Astrocyte (in vitro differentiated cells and primary cell): Measurements from ENCODE around the gene TIMM10B. TPM values are rescaled to one million over a fixed set of nuclear protein-coding genes. Genes with fewer than 3 reads are reported as not detected.

Source experiments
- DNase-seq: peaks from one replicate; pipeline ENCODE4 v3.0.0-alpha.2; 2010; ENCODE audit warnings: low read depth
- FAIRE-seq: peaks from 2 replicates; lab custom pipeline; 2011; peaks lifted over from hg19 to GRCh38; lab: Jason Lieb, UNC
- H2AFZ ChIP-seq: 2 replicates; pipeline ENCODE4 v1.6.0; 2012; ENCODE audit warnings: low read depth, low read length, inconsistent platforms
- H3K27ac ChIP-seq: 2 replicates; pipeline ENCODE4 v1.5.1; 2011; ENCODE audit warnings: low read depth, low read length, inconsistent platforms
- H3K27me3 ChIP-seq: 2 replicates; pipeline ENCODE4 v1.6.0; 2011; ENCODE audit warnings: low read length, inconsistent platforms; ENCODE audit not compliant: insufficient read depth
- H3K36me3 ChIP-seq: 2 replicates; pipeline ENCODE4 v1.5.1; 2011; ENCODE audit warnings: low read length, inconsistent platforms; ENCODE audit not compliant: insufficient read depth
- H3K4me1 ChIP-seq: 2 replicates; pipeline ENCODE4 v1.5.1; 2011; ENCODE audit warnings: low read length, inconsistent platforms; ENCODE audit not compliant: insufficient read depth
- H3K4me2 ChIP-seq: 2 replicates; pipeline ENCODE4 v1.6.0; 2012; ENCODE audit warnings: low read length, inconsistent platforms
- H3K4me3 ChIP-seq: 2 replicates; pipeline ENCODE4 v1.5.1; 2011; ENCODE audit warnings: low read depth, mild to moderate bottlenecking, low read length, inconsistent platforms; ENCODE audit not compliant: insufficient read depth
- H3K79me2 ChIP-seq: 2 replicates; pipeline ENCODE4 v1.6.0; 2012; ENCODE audit warnings: mild to moderate bottlenecking, low read length, inconsistent platforms; ENCODE audit not compliant: insufficient read depth
- H3K9ac ChIP-seq: 2 replicates; pipeline ENCODE4 v1.6.0; 2012; ENCODE audit warnings: mild to moderate bottlenecking, low read length, inconsistent platforms
- H3K9me3 ChIP-seq: 2 replicates; pipeline ENCODE4 v1.5.1; 2012; ENCODE audit warnings: low read depth, mild to moderate bottlenecking, low read length, inconsistent platforms; ENCODE audit not compliant: insufficient read depth
- H4K20me1 ChIP-seq: 2 replicates; pipeline ENCODE4 v1.6.0; 2012; ENCODE audit warnings: low read length, inconsistent platforms; ENCODE audit not compliant: insufficient read depth
- H3K27ac Mint-ChIP-seq: one replicate; pipeline ENCODE4 v1.8.0; 2021; ENCODE audit warnings: mild to moderate bottlenecking, mixed read lengths; ENCODE audit not compliant: unreplicated experiment
- H3K27me3 Mint-ChIP-seq: one replicate; pipeline ENCODE4 v1.8.0; 2021; ENCODE audit warnings: low read depth, mixed read lengths; ENCODE audit not compliant: unreplicated experiment
- H3K36me3 Mint-ChIP-seq: one replicate; pipeline ENCODE4 v1.8.0; 2021; ENCODE audit warnings: low read depth, mixed read lengths; ENCODE audit not compliant: unreplicated experiment
- H3K4me1 Mint-ChIP-seq: one replicate; pipeline ENCODE4 v1.8.0; 2021; ENCODE audit warnings: low read depth, mixed read lengths; ENCODE audit not compliant: unreplicated experiment
- H3K4me3 Mint-ChIP-seq: one replicate; pipeline ENCODE4 v1.8.0; 2021; ENCODE audit warnings: mild to moderate bottlenecking, moderate library complexity, mixed read lengths; ENCODE audit not compliant: unreplicated experiment
- H3K9me3 Mint-ChIP-seq: one replicate; pipeline ENCODE4 v1.8.0; 2021; ENCODE audit warnings: mild to moderate bottlenecking, mixed read lengths; ENCODE audit not compliant: unreplicated experiment
- EZH2 ChIP-seq: IDR thresholded peaks from 2 replicates; pipeline ENCODE4 v1.6.1; 2012; ENCODE audit warnings: mild to moderate bottlenecking, low read length, inconsistent platforms; ENCODE audit not compliant: insufficient read depth
- total RNA-seq: library from RNA; stranded (reverse); gene quantifications from 2 replicates; pipeline ENCODE4 v1.2.1, GENCODE V29; 2021
- TF ChIP-seq, protein P1 (sequence below): IDR thresholded peaks from 2 replicates; pipeline ENCODE4 v1.5.1; 2011; ENCODE audit warnings: low read depth, mild to moderate bottlenecking, inconsistent platforms, low read length, moderate library complexity; ENCODE audit not compliant: insufficient read depth

The TIMM10B gene
- total RNA-seq, 1 donor from 2014 or later, result 35.2 TPM

DNA sequence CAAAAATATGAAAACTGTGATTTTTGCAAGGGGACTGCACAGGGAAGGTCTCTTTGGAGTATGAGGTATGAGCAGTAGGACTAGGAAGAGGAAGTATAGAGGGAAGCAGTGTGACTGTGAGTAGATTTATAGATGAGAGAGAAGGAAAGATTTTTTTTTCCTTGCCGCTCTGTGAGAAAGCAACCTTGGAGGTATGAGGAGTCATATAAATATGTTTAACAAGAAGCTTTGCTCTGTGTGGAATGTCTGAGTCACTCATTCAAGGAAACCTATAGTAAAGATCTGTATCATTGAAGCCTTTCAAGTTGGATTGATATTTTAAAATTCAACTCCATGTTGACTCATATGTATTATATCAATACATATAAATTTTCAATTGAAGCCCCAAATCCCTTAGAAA, 42.0 kb downstream of the TIMM10B start:
- Mint-ChIP-seq H3K27me3 (no peaks in the 10 kb centered on the region), H3K27ac (peak overlapping the region; percentile 18), H3K4me3 (peak overlapping the region; percentile 0), H3K4me1 (peaks cover 22% of the 10 kb centered on the region), H3K36me3 (peaks cover 5% of the 10 kb centered on the region), H3K9me3 (no peaks in the 10 kb centered on the region)
- no peaks in the 10 kb centered on the region for H4K20me1 ChIP-seq
- no peak for TF ChIP-seq EZH2
- TF ChIP-seq, protein P1, sequence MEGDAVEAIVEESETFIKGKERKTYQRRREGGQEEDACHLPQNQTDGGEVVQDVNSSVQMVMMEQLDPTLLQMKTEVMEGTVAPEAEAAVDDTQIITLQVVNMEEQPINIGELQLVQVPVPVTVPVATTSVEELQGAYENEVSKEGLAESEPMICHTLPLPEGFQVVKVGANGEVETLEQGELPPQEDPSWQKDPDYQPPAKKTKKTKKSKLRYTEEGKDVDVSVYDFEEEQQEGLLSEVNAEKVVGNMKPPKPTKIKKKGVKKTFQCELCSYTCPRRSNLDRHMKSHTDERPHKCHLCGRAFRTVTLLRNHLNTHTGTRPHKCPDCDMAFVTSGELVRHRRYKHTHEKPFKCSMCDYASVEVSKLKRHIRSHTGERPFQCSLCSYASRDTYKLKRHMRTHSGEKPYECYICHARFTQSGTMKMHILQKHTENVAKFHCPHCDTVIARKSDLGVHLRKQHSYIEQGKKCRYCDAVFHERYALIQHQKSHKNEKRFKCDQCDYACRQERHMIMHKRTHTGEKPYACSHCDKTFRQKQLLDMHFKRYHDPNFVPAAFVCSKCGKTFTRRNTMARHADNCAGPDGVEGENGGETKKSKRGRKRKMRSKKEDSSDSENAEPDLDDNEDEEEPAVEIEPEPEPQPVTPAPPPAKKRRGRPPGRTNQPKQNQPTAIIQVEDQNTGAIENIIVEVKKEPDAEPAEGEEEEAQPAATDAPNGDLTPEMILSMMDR, result no peak
- no peak overlapping the region for H3K4me2 ChIP-seq
- no peak overlapping the region for H3K27ac ChIP-seq
- H3K4me3 ChIP-seq, result no peak overlapping the region
- FAIRE-seq (no peak), DNase-seq (peak; percentile 71)
- H3K9me3 ChIP-seq, result no peaks in the 10 kb centered on the region
- no peaks in the 10 kb centered on the region for H3K27me3 ChIP-seq
- no peak overlapping the region for H2AFZ ChIP-seq
- H3K4me1 ChIP-seq, result peaks cover 2% of the 10 kb centered on the region
- no peaks in the 10 kb centered on the region for H3K36me3 ChIP-seq
- no peak overlapping the region for H3K9ac ChIP-seq
- no peaks in the 10 kb centered on the region for H3K79me2 ChIP-seq

DNA sequence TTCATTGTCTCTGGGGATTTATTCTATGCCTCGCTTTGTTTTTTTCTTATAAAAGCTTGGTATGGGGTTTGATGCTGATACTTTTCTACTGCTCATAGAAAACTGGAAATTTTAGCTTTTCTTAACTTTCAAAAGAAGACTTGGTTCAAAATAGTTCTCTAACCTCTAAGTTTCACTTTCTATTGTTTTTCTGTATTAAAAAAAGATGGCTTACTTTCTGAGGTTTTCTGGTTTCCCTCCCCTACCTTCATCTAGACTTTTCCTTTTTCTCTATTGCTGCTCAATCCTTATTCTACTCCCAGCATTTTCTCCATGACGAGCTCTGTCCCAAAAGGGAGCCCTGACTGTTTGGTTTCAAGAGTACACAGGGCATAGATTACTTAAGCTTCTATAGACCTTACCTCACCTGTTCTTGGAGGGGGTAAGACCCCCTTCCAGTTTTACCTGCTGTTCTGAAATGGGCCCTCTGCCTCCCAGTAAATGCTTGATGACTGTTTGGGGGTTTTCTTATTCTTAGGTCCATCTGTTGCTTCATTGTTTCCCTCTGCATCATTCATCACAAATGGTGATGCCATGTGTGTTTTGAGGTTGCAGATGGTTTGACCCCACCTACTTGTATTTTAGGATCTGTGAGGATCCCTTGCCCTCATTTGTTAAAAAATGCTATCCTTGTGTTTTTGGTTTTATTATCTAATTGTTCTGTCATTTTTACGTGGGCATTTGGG, 45.3 kb downstream of the TIMM10B start:
- Histone ChIP-seq H3K9me3 (no peaks in the 10 kb centered on the region), H2AFZ (no peak overlapping the region), H3K27me3 (no peaks in the 10 kb centered on the region), H3K4me3 (no peak overlapping the region), H3K36me3 (no peaks in the 10 kb centered on the region), H4K20me1 (no peaks in the 10 kb centered on the region), H3K4me2 (no peak overlapping the region), H3K4me1 (peaks cover 2% of the 10 kb centered on the region), H3K27ac (no peak overlapping the region), H3K9ac (no peak overlapping the region), H3K79me2 (no peaks in the 10 kb centered on the region)
- H3K27ac Mint-ChIP-seq, result no peak overlapping the region
- H3K27me3 Mint-ChIP-seq, result no peaks in the 10 kb centered on the region
- peaks cover 13% of the 10 kb centered on the region for H3K4me1 Mint-ChIP-seq
- H3K4me3 Mint-ChIP-seq, result no peak overlapping the region
- no peak for TF ChIP-seq EZH2
- TF ChIP-seq, protein P1, result no peak
- H3K9me3 Mint-ChIP-seq, result no peaks in the 10 kb centered on the region
- DNase-seq (no peak), FAIRE-seq (no peak)
- no peaks in the 10 kb centered on the region for H3K36me3 Mint-ChIP-seq

DNA sequence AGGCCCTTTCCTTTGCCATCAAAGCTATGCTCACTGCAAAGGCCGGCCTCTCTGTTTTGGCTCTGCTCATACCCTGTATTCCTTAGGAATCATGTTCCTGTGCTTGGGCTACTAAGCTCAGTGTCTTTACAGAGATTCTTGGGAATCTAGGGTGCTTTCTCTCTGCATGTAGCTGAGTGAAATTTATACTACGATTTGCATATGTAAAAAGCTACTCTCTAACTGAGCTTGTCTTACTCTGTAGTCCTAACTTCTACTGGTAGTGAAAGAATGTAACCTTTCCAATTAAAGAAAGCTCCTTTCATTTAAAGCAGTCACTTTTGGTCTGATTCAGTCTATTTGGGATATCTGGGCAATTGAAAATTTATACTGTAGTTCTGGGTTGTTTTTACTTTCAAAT, 48.0 kb downstream of the TIMM10B start:
- Histone ChIP-seq H3K36me3 (no peaks in the 10 kb centered on the region), H3K79me2 (no peaks in the 10 kb centered on the region), H2AFZ (no peak overlapping the region), H3K4me3 (no peak overlapping the region), H3K9ac (no peak overlapping the region), H3K27ac (no peak overlapping the region), H3K9me3 (no peaks in the 10 kb centered on the region), H3K4me2 (no peak overlapping the region), H3K27me3 (no peaks in the 10 kb centered on the region), H3K4me1 (no peaks in the 10 kb centered on the region), H4K20me1 (peaks cover 4% of the 10 kb centered on the region)
- FAIRE-seq (no peak), DNase-seq (no peak)
- no peaks in the 10 kb centered on the region for H3K9me3 Mint-ChIP-seq
- peaks cover 6% of the 10 kb centered on the region for H3K4me1 Mint-ChIP-seq
- H3K36me3 Mint-ChIP-seq, result peaks cover 5% of the 10 kb centered on the region
- no peaks in the 10 kb centered on the region for H3K27me3 Mint-ChIP-seq
- no peak overlapping the region for H3K4me3 Mint-ChIP-seq
- TF ChIP-seq EZH2, result no peak
- TF ChIP-seq, protein P1, result no peak
- H3K27ac Mint-ChIP-seq, result no peak overlapping the region
